OCI-LY1 (cell line): ENCODE data around the gene GSX2.

Source experiments
- H2AFZ ChIP-seq: fragments of 200-600 bp; sonication (generic), shearing (Covaris generic); 2 replicates; pipeline ENCODE4 v1.6.0; 2014; ENCODE audit warnings: antibody characterized with exemption, mild to moderate bottlenecking, low read length
- H3F3A ChIP-seq: fragments of 200-600 bp; sonication (generic), shearing (Covaris generic); 2 replicates; pipeline ENCODE4 v1.6.0; 2014; ENCODE audit warnings: mild to moderate bottlenecking, antibody characterized with exemption, low read length, moderate library complexity; ENCODE audit not compliant: insufficient read depth
- H3K27ac ChIP-seq: fragments of 200-600 bp; sonication (generic); 2 replicates; pipeline ENCODE4 v1.5.1; 2014; ENCODE audit warnings: low read length, mixed run types, mild to moderate bottlenecking, low read depth; ENCODE audit not compliant: poor library complexity, severe bottlenecking
- H3K27me3 ChIP-seq: fragments of 200-600 bp; sonication (generic); 2 replicates; pipeline ENCODE4 v1.6.0; 2014; ENCODE audit warnings: antibody characterized with exemption, mild to moderate bottlenecking, low read length, moderate library complexity; ENCODE audit not compliant: insufficient read depth
- H3K36me3 ChIP-seq: fragments of 200-600 bp; sonication (generic); 2 replicates; pipeline ENCODE4 v1.6.1; 2014; ENCODE audit warnings: mild to moderate bottlenecking, antibody characterized with exemption, low read length, moderate library complexity, mixed read lengths; ENCODE audit not compliant: insufficient read depth
- H3K4me1 ChIP-seq: fragments of 200-600 bp; sonication (generic); 2 replicates; pipeline ENCODE4 v1.5.1; 2014; ENCODE audit warnings: mild to moderate bottlenecking, low read length, moderate library complexity; ENCODE audit not compliant: insufficient read depth, severe bottlenecking
- H3K4me2 ChIP-seq: fragments of 200-600 bp; sonication (generic), shearing (Covaris generic); 2 replicates; pipeline ENCODE4 v1.6.1; 2014; ENCODE audit warnings: low read length
- H3K4me3 ChIP-seq: fragments of 200-600 bp; sonication (generic); 2 replicates; pipeline ENCODE4 v1.5.1; 2014; ENCODE audit warnings: low read length, low read depth, mild to moderate bottlenecking, mixed read lengths; ENCODE audit not compliant: poor library complexity, severe bottlenecking
- H3K79me2 ChIP-seq: fragments of 200-600 bp; shearing (Covaris generic); 2 replicates; pipeline ENCODE4 v1.6.1; 2016; ENCODE audit warnings: mixed run types, low read length, mixed read lengths; ENCODE audit not compliant: insufficient read depth
- H3K9ac ChIP-seq: fragments of 200-600 bp; sonication (generic), shearing (Covaris generic); 2 replicates; pipeline ENCODE4 v1.6.1; 2014; ENCODE audit warnings: mild to moderate bottlenecking, low read length, mixed read lengths
- H3K9me2 ChIP-seq: fragments of 200-600 bp; sonication (generic), shearing (Covaris generic); 2 replicates; pipeline ENCODE4 v1.6.1; 2014; ENCODE audit warnings: low read depth, mild to moderate bottlenecking, low read length, mixed read lengths
- H3K9me3 ChIP-seq: fragments of 200-600 bp; shearing (Covaris generic); 2 replicates; pipeline ENCODE4 v1.6.1; 2014; ENCODE audit warnings: low read length, mixed read lengths
- H4K20me1 ChIP-seq: fragments of 200-600 bp; sonication (generic), shearing (Covaris generic); 2 replicates; pipeline ENCODE4 v1.6.0; 2016; ENCODE audit warnings: mild to moderate bottlenecking, low read length; ENCODE audit not compliant: insufficient read depth
- CTCF ChIP-seq: fragments of 200-600 bp; sonication (generic), shearing (Covaris generic); IDR thresholded peaks from 2 replicates; pipeline ENCODE4 v1.5.1; 2017; ENCODE audit warnings: mild to moderate bottlenecking, antibody characterized with exemption, low read length, moderate library complexity, mixed read lengths
- EZH2 ChIP-seq: fragments of 200-600 bp; sonication (generic), shearing (Covaris generic); IDR thresholded peaks from 2 replicates; pipeline ENCODE4 v1.8.0; 2017; ENCODE audit warnings: borderline replicate concordance, mixed run types, mild to moderate bottlenecking, antibody characterized with exemption, low read length, moderate library complexity, mixed read lengths

Gene GSX2

GRCh38 chr4:54064317-54065111, 35.4 kb upstream of the GSX2 start, which contains the start of gene CHIC2:
TSS of gene CHIC2 (minus strand) at chr4:54064605. CDS start at chr4:54064300, 305 bp downstream.
- Histone ChIP-seq H3K9ac (peak within 1 kb of the TSS; percentile 85), H3K79me2 (peaks cover 46% of the 10 kb centered on the region), H3K36me3 (no peaks in the 10 kb centered on the region), H3K4me2 (peak within 1 kb of the TSS; percentile 69), H2AFZ (peak within 1 kb of the TSS; percentile 50), H3K27me3 (no peaks in the 10 kb centered on the region), H3K9me2 (no peaks in the 10 kb centered on the region), H3K9me3 (no peaks in the 10 kb centered on the region), H3K4me3 (peak within 1 kb of the TSS; percentile 83), H4K20me1 (no peaks in the 10 kb centered on the region), H3K27ac (peak within 1 kb of the TSS; percentile 44), H3K4me1 (peaks cover 44% of the 10 kb centered on the region), H3F3A (no peaks in the 10 kb centered on the region)
- no peak for TF ChIP-seq CTCF
- no peak for TF ChIP-seq EZH2

- peaks cover 35% of the 10 kb centered on the region for H3K4me1 ChIP-seq
- H3K9me3 ChIP-seq, result no peaks in the 10 kb centered on the region
- no peaks in the 10 kb centered on the region for H3F3A ChIP-seq
- peak overlapping the region; percentile 83 for H3K4me3 ChIP-seq
- no peak overlapping the region for H3K27ac ChIP-seq
- H3K9me2 ChIP-seq, result no peaks in the 10 kb centered on the region
- H3K4me2 ChIP-seq, result peak overlapping the region; percentile 62
- peak overlapping the region; percentile 50; the same call in 1 of the 2 replicates for H2AFZ ChIP-seq
- H3K27me3 ChIP-seq, result no peaks in the 10 kb centered on the region
- TF ChIP-seq EZH2 (no peak), CTCF (no peak)
- no peaks in the 10 kb centered on the region for H4K20me1 ChIP-seq
- no peaks in the 10 kb centered on the region for H3K36me3 ChIP-seq
- H3K79me2 ChIP-seq, result peaks cover 36% of the 10 kb centered on the region
- H3K9ac ChIP-seq, result peak overlapping the region; percentile 65
These were observed 34.5 kb upstream of the GSX2 start for GRCh38 chr4:54065282-54066087.

- H3K9ac ChIP-seq, result no peak overlapping the region; the same call in 1 of the 2 replicates
These were observed 33.9 kb upstream of the GSX2 start for GRCh38 chr4:54066088-54066415.

More at GRCh38 chr4:54066088-54066415, 33.9 kb upstream of the GSX2 start:
- Histone ChIP-seq H2AFZ (no peak overlapping the region), H3K4me1 (peaks cover 30% of the 10 kb centered on the region), H3K4me3 (no peak overlapping the region), H3K27ac (no peak overlapping the region), H3K27me3 (no peaks in the 10 kb centered on the region), H3K79me2 (peaks cover 31% of the 10 kb centered on the region), H3K4me2 (no peak overlapping the region), H3K9me3 (no peaks in the 10 kb centered on the region), H3F3A (no peaks in the 10 kb centered on the region), H4K20me1 (no peaks in the 10 kb centered on the region), H3K9me2 (no peaks in the 10 kb centered on the region), H3K36me3 (no peaks in the 10 kb centered on the region)
- no peak for TF ChIP-seq CTCF
- TF ChIP-seq EZH2, result no peak
